Stimulated activated CD4-positive, alpha-beta T cell treated with anti-CD3 and anti-CD28 coated beads, TNF-alpha, amount 100 ng/mL, for 48 hours (primary cell): Measurements from ENCODE around the gene CERS5.

Experiments
- DNase-seq, 3 donors: peaks; one replicate each; pipeline ENCODE4 v3.0.0-alpha.2; 2020; ENCODE audit warnings: low read depth in 3 of 3

CERS5 gene

DNA sequence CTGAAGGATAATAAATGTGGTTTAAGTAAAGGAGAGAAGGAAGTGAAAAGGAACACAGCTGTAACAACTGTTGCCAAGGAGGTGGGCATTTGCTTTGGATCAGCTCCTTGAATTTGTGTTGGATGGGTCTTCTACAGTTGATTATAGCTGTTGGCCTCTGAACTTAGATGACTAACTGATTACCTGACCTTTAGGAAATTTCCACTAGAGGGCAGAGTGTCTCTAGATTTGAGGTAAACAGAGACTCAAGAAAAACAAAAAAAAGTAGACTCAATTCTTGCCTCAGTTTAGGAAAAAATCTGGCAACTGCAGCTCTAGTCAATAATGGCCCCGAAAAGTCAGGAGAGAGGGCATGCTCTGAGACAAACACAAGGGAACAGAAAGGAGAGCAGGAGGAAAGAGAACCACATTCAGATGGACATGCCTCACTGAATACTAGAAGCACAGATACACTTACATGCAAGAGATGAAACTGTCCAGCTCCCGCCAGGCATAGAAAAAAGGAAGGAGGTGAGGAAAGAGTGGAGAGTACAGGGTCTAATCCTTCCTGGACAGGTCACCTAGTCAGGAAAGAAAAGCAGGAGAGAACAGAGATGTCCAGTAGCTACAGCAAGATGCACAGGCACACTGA, 34.5 kb downstream of the CERS5 start:
- DNase-seq: no peak

DNA sequence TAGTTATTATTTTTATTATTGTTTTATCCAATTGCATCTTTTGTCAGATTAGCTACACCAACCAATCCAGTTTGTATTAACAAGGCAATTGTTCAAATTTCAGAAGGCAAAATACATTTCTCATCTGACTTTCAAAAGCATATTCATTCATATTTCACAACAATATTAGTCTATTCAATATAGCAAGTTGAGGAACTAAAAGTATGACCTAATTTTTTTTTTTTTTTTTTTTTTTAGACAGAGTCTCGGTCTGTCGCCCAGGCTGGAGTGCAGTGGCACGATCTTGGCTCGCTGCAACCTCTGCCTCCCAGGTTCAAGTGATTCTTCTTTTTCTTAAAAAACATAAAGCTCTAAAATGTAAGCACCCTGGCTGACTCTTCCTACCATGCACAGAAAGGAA, 37.9 kb downstream of the CERS5 start:
- no peak for DNase-seq

DNA sequence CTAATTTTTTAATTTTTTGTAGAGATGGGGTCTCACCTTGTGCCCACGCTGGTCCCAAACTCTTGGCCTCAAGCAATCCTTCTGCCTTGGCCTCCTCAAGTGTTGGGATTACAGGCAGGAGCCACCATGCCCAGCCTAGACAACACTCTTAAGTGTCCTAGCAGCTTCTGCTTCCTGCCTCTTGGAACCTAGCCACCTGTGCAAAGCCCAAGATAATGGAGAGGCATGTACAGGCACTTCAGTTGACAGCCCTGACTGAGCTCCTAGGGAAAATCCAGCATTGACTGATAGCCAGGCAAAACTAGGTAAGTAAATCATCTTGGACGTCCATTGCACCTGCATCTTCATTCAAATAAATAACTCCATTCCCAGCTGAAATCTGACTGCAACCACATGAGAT, 39.6 kb downstream of the CERS5 start:
- DNase-seq: no peak

DNA sequence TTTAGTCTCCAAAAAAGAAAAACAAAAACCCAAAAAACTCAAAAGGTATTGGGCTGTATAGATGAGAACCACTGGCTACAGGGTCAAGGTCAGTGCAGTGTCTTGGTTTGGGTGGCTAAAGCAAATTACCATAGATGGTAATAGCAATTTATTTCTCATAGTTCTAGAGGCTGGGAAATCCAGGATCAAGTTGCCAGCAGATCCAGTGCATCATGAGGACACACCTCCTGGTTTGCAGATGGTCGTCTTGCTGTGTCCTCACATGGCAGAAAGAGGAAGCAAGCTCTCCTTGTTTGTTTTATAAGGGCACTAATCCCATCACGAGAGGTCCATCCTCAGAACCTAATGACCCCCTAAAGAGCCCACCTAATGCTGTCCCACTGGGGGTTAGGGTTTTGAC, 44.0 kb downstream of the CERS5 start:
- no peak for DNase-seq

DNA sequence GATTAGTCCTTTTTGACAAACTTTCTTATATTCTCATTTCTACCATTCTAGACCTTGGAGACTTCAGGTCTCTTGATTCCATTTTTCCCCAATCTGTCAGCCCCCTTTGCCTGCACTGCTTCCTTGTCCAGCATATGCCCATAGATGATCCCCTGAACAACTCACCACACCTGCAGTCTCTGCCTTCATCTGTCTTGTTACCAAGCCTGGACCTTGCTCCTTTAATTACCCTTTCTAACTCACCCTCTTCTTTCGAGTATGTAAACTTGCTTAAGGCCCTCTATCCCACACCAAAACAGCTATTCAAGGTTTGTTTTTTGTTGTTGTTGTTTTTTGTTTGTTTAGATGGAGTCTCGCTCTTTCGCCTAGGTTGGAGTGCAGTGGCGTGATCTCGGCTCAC, 45.5 kb downstream of the CERS5 start:
- DNase-seq: no peak

DNA sequence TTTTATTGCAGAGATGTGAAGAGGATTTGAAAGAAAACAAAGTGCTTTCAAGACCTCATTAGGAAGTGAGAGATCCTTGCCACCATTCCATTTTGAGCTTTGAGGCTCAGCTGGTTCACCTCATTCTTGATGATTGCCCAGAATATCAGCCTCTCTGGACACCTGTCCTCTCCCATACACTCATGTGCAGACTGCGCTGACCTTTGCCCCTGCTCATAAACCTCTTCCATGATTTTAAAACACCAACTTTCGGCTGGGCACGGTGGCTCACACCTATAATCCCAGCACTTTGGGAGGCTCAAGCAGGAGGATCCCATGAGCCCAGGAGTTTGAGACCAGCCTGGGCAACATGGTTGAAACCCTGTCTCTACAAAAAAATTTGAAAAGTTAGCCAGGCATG, 46.2 kb downstream of the CERS5 start:
- DNase-seq: no peak

DNA sequence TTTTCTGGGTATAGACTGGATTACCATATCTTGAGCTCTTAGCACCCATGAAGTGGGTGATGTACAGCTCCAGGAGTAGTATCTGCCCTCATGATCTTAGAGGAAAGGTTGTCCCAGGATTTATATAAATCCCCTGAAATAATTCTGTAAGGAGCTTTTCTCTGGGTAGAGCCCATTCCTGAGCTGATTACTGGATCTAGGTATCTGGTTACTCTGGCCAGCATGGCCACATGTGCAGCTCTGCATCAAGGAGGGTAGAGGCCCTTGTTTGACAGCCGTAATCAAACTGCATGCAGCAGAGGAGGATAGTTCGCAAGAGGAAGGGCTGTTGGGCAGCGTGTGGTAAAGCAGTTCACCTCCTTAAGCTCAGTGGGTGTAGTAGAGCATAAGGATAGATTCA, 46.6 kb downstream of the CERS5 start:
- DNase-seq: no peak

DNA sequence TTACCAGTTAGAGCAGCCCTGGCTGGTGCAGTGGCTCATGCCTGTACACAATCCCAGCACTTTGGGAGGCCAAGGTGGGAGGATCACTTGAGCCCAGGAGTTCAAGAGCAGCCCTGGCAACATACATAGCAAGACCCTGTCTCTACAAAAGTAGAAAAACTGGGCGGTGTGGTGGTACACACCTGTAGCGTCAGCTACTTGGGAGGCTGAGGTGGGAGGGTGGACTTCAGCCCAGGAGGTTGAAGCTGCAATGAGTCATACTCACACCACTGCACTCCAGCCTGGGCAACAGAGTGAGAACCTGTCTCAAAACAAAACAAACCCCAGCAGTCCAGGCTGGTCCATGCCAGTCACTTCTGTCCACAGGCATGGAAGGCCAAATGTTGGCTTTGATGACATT, 47.8 kb downstream of the CERS5 start:
- DNase-seq: no peak

DNA sequence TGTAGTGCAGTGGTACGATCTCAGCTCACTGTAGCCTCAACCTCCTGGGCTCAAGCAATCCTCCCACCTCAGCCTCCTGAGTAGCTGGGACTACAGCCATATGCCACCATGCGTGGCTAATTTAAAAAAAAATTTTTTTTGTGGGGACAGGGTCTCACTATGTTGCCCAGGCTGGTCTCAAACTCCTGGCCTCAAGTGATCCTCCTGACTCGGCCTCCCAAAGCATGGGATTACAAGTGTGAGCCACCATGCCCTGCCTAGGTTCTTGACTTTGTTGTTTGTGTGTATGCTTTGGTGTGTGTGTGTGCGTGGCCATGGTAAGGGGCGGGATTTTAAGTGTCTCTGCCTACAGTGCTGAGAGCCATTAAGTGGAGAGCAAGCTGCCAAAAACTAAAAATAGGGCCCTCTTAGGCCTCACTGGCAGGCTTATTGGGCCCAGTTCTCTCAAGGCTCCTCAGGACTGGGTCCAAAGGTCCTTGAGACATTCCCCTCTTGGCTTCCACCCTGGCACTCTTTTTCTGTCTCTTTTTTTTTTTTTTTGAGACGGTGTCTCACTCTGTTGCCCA, 50.0 kb downstream of the CERS5 start:
- DNase-seq: no peak

DNA sequence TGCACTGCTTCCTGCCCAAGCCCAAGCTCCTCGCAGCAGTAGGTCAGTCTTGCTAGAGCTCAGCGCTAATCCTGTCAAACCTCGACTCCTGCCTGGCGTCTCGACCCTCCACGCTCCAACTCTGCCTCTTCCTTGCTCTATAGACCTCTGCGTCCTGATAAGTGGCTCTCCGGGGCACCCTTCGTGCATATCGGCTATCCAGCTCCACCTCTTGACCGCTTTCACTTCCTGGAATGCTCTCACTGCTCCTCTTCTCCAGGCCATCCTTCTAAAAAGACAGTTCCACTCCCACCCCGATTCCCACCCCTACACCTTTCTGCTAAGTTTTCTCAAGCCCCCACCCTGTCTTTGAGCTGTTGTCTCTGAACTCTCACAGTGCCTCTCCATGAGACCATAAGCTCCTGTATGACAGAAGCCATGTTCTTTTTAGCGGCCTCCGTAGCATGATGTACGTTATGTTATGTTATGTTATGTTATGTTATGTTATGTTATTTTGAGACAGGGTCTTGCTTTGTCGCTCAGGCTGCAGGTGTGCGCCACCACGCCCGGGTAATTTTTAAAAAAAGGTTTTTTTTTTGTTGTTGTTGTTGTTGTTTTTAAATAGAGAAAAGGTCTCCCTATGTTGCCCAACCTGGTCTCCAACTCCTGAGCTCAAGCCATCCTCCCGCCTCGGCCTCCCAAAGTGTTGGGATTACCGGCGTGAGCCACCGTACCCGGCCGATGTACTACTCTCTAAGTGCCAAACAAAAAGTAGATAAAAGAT, 54.5 kb downstream of the CERS5 start:
- peak in 1 of 3 donors; percentile 27 for DNase-seq

DNA sequence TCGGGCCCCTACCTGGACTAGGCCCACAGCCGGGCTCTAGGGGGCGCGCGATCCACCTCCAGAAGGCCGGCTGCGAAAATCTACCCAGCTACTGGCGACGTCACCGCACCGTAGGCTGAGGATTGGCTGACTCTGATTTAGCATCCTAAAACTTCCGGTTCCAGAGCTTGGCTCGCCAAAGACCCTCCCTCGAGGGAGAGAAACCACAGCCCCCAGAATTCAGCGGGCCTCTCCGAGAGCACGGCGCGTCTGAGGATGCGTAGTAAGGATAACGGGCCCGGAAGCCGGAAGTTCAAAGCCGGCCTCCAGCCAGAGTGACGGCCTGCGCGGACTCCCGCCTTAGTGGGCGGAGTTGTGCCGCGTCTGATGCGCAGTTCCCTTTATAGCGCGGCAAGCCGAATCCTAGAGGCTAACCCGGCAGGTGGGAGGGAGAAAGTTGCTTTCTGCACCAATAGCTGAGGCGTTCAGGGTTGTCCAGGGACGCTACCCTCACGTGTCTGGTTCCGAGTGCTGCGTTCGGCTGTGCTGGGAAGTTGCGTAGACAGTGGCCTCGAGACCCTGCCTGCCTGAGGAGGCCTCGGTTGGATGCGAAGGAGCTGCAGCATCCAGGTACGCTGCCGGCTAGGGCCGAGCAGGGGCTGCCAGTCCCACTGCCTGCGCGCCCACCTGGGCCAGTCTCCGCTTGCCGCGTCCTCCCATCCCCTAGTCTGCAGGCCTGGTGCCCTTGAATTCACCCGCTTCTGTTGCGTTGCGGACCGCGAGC, 55.3 kb downstream of the CERS5 start, which contains the start of gene COX14:
TSS of gene COX14 (plus strand) at position 544 of the 763 bp plus-strand sequence. CDS start 7,808 bp downstream, outside the sequence.
- peak; percentile 96 to 99 (median 98) for DNase-seq

DNA sequence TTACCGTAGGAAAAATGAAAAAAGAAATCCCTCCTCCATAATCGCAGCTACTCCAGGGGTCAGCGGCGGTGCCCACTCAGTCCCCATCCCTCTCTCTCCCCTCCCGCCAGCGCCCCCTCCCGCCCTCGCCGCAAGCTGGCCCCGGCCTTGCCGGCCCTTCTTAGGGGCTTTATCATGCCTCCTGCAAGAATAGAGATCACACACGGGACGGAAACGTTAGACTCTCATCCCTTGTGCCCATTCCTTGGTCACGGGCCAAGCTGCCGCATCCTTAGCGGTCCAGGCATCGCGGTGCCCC, 55.8 kb downstream of the CERS5 start:
- DNase-seq: no peak

DNA sequence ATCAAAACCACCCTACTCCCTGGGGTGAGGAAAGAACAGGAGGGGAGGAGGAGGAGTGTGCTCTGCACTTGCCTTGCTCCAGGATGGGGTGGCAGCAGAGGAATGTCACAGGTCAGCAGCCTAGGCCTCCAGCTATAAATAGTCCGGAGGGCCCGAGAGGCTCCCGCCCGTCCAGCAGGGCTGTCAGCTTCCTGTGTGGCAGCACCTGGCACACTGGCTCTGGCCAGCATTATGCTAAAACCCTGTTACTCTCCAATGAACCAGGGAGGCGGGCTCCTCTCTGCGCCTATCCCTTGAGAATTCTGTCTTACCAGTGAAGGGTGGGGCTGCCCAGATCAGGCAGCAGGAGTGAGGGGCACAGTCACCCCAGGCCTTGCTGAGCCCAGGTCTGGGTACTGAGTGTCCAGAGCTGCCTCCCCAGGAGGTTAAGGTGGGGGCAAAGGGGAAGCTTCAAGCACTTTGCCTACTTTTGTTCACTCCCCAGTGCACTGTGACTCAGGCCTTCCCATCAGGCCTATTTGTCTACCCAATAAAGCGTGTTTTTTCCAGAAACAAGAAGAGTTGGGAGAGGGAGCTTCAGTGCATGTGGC, 56.3 kb downstream of the CERS5 start:
- DNase-seq: no peak

DNA sequence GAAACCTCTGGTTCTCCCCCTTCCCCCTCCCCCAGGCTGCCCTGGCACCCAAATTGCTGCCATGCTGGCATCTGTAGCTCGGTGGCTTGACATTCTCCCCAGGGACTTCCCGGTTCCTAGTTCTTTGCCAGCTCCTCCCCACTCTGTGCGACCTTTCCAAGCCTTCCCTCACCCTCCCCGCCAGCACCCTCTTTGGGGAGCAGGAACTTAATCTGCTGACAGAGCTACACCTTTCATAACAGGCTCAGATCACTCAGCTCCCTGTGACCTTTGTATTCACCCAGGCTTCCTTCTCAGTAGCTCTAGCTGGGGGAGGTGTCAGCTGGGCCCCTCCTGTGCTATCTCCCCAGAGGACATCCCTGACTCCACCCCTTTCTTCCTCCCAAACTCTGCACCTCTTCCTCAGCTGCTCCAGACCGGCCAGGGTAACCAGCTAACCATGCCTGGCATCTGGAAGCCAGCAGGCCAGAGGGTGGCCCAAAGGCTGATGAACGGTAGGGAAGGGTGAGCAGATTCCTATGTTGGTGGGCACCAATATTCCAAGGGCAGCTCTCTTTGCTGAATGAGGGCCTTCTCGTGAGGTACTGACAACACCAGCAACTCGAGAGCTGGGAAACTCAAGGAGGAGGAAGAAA, 56.9 kb downstream of the CERS5 start:
- DNase-seq: no peak

DNA sequence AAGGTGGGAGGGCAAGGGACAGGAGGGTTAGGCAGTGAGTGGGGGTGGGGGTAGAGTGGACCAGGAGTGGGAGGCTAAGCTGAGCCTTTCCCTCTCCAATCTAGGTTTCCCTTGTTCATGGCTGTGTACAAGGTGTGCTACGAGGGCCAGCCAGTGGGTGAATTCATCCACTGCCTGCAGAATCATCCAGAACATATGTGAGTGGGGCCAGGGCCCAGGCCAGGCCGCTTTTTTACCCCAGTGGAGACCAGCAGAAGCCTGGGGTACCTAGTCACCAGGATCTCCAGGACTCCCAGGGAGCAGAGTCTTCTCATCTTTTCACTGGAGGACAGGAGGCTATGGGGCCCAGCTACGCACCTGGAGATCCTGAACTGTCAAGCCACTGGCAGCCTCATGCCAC, 57.9 kb downstream of the CERS5 start:
- DNase-seq: no peak

DNA sequence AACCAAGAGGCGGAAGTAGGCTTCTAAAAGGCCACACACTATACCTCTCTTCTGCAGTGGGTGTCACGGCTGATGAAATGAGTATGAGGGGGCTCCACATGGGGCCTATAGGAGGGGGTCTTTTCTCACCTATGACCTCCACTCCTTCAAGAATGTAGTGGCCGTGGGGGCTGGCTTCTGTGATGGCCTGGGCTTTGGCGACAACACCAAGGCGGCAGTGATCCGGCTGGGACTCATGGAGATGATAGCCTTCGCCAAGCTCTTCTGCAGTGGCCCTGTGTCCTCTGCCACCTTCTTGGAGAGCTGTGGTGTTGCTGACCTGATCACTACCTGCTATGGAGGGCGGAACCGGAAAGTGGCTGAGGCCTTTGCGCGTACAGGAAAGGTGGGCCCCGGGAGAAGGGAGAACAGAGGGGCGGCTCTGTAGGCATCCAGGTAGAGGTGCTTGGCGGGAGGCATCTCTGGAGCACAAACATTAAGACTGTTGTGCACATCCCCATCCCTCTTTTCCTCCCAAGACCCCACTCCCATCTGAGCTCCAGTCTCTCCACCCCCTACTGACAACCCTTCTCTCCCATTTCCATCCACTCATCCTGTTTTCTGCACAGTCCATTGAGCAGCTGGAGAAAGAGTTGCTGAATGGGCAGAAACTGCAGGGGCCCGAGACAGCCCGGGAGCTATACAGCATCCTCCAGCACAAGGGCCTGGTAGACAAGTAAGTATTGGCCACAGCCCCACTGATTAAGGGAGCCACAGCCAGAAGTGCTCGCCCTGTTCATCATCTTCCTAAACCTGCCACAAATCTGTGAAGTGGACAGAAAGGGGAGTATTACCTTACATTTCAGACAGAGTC, 59.5 kb downstream of the CERS5 start:
- no peak for DNase-seq

DNA sequence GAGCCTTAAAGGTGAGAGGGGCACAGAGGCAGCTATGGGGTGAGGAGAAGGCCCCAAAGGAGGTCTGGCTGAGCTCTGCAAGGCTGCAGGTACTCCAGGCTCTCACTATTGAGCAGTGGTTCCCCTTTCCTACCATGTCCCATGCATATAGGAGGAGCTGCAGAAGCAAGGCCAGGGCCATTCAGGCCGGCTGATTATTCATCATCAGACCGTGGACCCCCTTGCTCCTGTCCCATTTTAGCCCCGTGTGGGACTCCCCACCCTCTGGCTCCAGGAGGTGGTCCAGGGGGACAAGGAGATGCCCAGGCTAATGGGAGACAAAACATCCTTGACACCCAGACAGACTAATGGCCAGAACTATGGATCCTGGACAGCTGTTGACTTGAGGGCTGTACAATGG, 60.3 kb downstream of the CERS5 start:
- no peak for DNase-seq

DNA sequence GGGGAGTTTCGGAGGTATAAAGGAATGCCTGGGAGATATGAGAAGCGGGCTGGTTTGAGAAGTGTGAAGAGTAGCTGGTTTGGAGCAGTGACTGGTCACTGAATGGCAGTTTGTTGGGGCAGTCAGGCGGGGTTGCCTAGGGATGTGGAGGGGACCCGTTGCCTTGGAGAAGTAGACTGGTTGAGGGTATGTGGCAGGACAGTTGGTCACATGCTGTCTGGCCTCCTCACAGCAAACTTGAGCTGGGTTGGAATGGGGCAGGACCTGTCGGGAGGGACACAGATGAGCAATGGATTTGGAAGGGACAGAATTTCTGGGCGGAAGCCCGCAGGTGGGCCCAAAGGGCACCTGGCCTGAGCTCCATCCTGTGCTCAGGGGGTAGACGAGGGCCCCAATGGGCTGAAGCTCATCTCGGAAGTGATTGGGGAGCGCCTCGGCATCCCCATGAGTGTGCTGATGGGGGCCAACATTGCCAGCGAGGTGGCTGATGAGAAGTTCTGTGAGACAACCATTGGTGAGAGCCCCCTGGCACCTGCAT, 61.2 kb downstream of the CERS5 start:
- DNase-seq: no peak

DNA sequence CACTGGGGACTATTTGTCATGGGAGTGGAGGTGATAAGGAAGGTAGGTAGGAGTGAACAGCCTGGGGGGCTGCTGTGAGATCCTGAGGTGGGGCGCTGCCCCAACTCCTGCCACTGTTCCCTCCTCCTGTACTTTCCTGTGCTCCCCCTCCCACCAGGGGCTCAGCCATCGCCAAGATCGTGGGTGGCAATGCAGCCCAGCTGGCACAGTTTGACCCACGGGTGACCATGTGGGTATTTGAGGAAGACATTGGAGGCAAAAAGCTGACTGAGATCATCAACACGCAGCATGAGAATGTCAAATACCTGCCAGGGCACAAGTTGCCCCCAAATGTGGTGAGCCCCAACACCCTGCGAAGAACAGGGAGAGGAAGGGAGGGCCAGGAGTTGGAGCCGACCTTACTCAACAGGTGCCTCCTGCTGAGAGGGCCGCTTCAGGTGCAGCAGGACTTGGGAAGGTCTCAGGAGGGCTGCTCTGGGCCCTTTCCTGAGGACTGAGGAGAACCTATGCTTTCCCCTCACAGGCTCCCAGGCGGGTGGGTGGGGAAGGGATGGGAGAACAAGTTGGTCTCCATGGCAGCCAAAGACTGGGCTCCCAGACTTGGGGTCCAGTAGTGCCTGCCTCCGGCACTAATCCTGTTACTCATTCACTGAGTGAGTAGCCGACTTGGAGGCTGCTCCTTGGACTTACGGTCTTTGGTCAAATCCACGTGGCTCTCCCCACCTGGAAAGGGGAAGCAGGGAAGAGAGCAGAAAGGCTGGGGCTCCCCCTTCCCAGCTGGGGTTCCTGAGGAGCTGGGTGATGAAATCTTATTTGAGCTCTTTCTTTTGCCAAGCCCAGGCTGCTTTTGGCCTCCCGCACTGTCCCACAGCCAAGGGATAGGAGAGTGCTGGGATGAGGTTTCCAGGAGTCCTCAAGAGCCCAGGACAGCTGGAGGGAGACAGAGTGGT, 62.5 kb downstream of the CERS5 start:
- DNase-seq: no peak
